Measurements from ENCODE around the gene IRGC.

GRCh38 chr19:43711751-43712355, 4.0 kb upstream of the IRGC start:
- TF ChIP-seq CTCF (IDR thresholded peaks at IDR 0.05; ENCODE audit: low read depth, low read length) (no peak), POLR2A (IDR thresholded peaks at IDR 0.05; ENCODE audit: extremely low read depth, insufficient read length) (no peak)
